ENCODE measurements around the gene GULP1. TPM values are rescaled to one million over a fixed set of nuclear protein-coding genes. Genes with fewer than 3 reads are reported as not detected.

Gene GULP1
- total and polyA plus RNA-seq, 9 donors: 15.0 to 32.8 (median 21.8) TPM

DNA sequence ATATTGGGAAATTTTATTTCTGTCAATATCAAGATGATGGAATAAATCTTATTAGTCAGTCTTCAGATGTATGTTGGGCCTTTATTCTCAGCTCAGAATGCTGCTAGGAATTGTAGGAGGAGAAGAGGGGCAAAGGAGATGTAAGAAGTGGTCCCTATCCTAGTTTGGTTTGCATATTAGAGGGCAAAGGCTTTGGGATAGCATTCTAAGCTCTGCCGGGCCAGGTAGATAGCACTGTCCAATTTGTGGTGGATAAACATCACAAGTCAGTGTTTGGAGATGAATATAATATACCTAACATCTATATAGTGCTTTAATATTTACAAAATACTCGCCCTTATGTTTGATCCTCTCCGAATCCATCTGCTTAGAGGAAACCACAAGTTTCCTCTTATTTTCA lies 149.2 kb downstream of the GULP1 start:
- H3K27me3 ChIP-seq (ENCODE audit: control insufficient read depth, insufficient read depth, low read length): no peaks in the 10 kb centered on the region
- no peak overlapping the region for H3K4me3 ChIP-seq (ENCODE audit: low read length)
- H3K9me3 ChIP-seq (replicated peaks; ENCODE audit: control insufficient read depth, low read depth, low read length): peaks cover 3% of the 10 kb centered on the region
- DNase-seq: no peak
- WGBS (ENCODE audit: insufficient coverage): no CpG with 5 or more reads among the region's 3 CpGs
- no peaks in the 10 kb centered on the region for H3K36me3 ChIP-seq (ENCODE audit: control insufficient read depth, insufficient read depth, low read length)
- no peaks in the 10 kb centered on the region for H3K4me1 ChIP-seq (ENCODE audit: control insufficient read depth, insufficient read depth, low read length)
- no peak overlapping the region for H3K27ac ChIP-seq (ENCODE audit: low read length)

DNA sequence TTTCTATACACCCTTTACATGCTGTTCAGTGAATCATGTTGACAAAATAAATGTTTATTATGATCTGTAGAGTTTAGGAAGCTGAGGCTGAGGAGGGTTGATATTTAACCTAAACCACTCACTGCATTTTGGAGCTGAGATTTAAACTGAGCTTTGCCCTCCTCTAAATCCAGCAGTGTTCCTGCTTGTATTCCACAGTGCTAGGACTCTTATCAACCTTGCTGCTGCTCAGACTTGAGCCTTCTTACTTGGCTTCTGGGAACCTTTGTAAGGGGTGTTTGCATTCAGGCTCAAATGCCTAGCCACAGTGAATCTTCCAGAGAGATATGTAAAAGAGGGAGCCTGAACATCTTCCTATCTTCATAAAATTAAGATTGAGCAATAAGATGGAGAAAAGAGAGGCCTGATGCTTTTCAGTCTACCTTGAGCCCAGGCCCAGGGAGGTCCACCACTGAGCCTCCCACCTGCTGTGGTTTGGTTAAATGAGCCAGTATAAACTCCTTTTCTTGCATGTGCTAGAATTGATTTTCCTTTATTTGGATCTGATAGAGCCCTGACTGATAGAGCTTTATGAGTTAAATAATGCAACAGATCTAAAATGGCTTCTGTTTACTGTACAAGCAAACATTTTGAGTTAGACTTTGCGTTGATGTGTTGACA lies 149.7 kb downstream of the GULP1 start:
- no peak overlapping the region for H3K27ac ChIP-seq (ENCODE audit: low read length)
- no peak for DNase-seq
- H3K27me3 ChIP-seq (ENCODE audit: control insufficient read depth, insufficient read depth, low read length): no peaks in the 10 kb centered on the region
- peaks cover 3% of the 10 kb centered on the region for H3K9me3 ChIP-seq (replicated peaks; ENCODE audit: control insufficient read depth, low read depth, low read length)
- WGBS (ENCODE audit: insufficient coverage): no CpG with 5 or more reads among the region's 1 CpG
- no peaks in the 10 kb centered on the region for H3K36me3 ChIP-seq (ENCODE audit: control insufficient read depth, insufficient read depth, low read length)
- H3K4me1 ChIP-seq (ENCODE audit: control insufficient read depth, insufficient read depth, low read length): no peaks in the 10 kb centered on the region
- H3K4me3 ChIP-seq (ENCODE audit: low read length): no peak overlapping the region

DNA sequence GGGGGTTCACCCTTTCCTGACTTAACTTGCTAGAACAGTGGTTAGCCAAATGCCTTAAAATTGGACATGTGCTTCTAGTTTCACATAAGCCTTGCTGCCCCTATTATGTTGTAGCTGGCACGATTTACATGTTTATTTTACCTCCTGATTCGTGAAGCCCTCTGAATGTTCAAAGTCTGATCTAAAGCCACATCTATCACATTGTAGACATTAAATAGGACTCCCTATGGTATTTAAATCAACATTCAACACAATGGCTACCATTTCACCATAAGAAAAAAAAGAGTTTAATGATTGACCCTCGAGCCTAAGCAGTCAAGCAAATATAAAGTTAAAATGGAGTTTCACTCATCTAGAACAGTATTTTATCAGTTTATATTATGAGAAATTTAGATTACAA lies 151.5 kb downstream of the GULP1 start:
- Histone ChIP-seq H3K9me3 (replicated peaks; ENCODE audit: control insufficient read depth, low read depth, low read length) (no peaks in the 10 kb centered on the region), H3K36me3 (ENCODE audit: control insufficient read depth, insufficient read depth, low read length) (no peaks in the 10 kb centered on the region), H3K27ac (ENCODE audit: low read length) (no peak overlapping the region), H3K27me3 (ENCODE audit: control insufficient read depth, insufficient read depth, low read length) (no peaks in the 10 kb centered on the region), H3K4me3 (ENCODE audit: low read length) (no peak overlapping the region), H3K4me1 (ENCODE audit: control insufficient read depth, insufficient read depth, low read length) (no peaks in the 10 kb centered on the region)
- no peak for DNase-seq
- no CpG with 5 or more reads among the region's 3 CpGs for WGBS (ENCODE audit: insufficient coverage)

DNA sequence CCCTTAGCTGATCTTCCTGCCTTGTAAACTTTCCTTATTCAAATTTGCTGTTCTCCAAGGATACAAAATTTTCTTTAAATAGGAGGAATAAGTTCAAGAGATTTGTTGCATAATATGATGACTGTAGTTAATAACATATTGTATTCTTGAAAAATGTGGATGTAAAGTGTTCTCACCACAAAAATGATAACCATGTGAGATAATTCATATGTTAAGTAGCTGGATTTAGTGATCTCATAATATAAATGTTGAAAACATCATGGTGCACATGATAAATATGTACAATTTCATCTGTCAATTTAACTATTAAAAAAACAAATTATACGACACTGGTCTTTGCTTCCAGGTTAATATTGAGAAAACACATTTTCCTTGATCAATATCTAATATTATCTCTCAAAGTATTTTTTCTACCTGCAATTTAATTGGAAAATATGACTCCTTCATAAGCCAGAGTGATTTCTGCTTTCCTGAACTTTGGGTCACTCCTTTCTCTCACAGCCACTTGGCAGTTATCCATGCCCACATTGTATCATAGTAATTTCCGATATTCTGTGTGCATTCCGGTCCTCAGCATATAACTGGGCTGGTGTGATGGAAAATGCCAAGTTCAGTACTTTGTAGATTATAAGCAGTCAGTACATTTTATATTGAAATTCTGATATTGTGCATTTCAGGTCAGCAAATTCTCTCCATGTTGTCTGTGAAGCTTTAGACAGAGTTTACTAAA lies 152.6 kb downstream of the GULP1 start:
- H3K36me3 ChIP-seq (ENCODE audit: control insufficient read depth, insufficient read depth, low read length): no peaks in the 10 kb centered on the region
- peaks cover 3% of the 10 kb centered on the region for H3K4me1 ChIP-seq (ENCODE audit: control insufficient read depth, insufficient read depth, low read length)
- no CpG with 5 or more reads among the region's 3 CpGs for WGBS (ENCODE audit: insufficient coverage)
- no peak overlapping the region for H3K27ac ChIP-seq (ENCODE audit: low read length)
- no peaks in the 10 kb centered on the region for H3K9me3 ChIP-seq (replicated peaks; ENCODE audit: control insufficient read depth, low read depth, low read length)
- no peak overlapping the region for H3K4me3 ChIP-seq (ENCODE audit: low read length)
- DNase-seq: no peak
- H3K27me3 ChIP-seq (ENCODE audit: control insufficient read depth, insufficient read depth, low read length): no peaks in the 10 kb centered on the region

DNA sequence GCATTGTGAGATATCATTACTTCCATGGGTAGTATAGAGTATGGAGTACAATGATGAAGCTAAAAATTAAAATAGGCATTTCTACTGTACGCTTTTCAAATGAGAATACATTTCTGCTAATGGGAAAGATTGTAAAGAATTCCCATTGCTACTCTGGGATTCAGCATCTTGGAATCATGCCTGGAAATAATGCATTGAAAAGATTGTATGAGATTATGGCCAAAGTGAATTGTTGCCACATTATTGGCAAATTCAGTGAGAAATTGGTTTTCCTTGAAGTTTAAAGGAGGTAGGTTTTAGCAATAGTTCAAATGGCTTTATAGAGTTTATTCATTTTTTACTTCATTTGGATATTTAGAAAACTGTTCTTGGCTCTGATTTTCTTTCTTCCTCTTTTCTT lies 157.9 kb downstream of the GULP1 start:
- Histone ChIP-seq H3K36me3 (ENCODE audit: control insufficient read depth, insufficient read depth, low read length) (no peaks in the 10 kb centered on the region), H3K4me1 (ENCODE audit: control insufficient read depth, insufficient read depth, low read length) (peaks cover 3% of the 10 kb centered on the region), H3K27ac (ENCODE audit: low read length) (no peak overlapping the region), H3K9me3 (replicated peaks; ENCODE audit: control insufficient read depth, low read depth, low read length) (peaks cover 5% of the 10 kb centered on the region), H3K27me3 (ENCODE audit: control insufficient read depth, insufficient read depth, low read length) (no peaks in the 10 kb centered on the region), H3K4me3 (ENCODE audit: low read length) (no peak overlapping the region)
- DNase-seq: peak; percentile 85
- WGBS (ENCODE audit: insufficient coverage): 29% methylated on average over 1 of the region's 1 CpG

DNA sequence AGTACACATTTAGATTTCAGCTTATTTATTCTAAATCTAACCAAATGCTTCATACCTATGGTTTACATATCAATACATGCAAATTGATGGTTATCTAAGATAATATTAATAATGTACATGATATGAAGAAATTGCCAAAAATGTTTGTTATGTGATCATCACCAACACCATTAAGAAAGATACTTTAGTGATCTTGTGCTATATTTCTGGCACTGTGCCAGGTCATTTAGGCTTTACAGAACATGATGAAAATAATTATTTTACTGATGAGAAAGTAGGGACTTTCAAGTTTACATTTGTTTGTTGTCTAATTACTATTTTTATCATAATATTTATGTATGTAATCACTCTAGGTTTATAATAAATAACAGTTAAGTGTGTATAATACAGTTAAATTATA lies 158.3 kb downstream of the GULP1 start:
- H3K4me3 ChIP-seq (ENCODE audit: low read length): no peak overlapping the region
- no peaks in the 10 kb centered on the region for H3K36me3 ChIP-seq (ENCODE audit: control insufficient read depth, insufficient read depth, low read length)
- peaks cover 3% of the 10 kb centered on the region for H3K4me1 ChIP-seq (ENCODE audit: control insufficient read depth, insufficient read depth, low read length)
- no peak overlapping the region for H3K27ac ChIP-seq (ENCODE audit: low read length)
- DNase-seq: peak; percentile 52
- peaks cover 5% of the 10 kb centered on the region for H3K9me3 ChIP-seq (replicated peaks; ENCODE audit: control insufficient read depth, low read depth, low read length)
- H3K27me3 ChIP-seq (ENCODE audit: control insufficient read depth, insufficient read depth, low read length): no peaks in the 10 kb centered on the region

DNA sequence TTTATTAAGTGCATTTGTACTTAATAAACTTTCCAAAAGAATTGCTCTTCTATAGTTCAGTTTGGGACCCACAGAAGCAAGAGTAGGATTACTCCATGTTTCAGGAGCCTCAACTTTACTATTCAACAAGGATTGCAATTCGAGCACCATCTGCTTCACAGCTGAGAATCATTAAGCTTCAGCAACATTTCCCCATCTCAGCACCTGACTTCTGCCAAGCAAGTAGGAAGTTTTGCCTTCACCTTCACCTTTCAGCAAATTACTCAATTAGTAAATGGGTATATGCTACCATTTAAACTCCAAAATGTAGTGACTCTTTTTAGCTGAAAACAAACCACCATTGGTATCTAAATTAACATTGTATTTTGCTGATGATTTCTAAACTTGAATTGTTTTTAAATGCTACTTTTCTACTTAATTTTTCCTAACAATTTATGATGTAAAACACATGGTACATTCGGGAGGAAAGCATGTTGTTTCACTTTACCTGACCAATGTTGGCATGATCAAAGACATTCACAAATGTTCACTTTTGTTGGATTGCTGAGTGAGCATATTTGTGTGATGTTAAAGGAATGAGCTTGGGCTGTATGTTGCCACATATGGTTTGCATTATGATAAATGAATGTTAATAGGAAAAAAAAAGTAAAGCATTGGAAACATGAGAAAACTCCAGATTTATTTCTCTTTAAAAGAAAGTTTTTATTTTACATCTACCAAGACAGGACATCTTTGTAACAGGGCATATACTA lies 159.2 kb downstream of the GULP1 start:
- H3K4me1 ChIP-seq (ENCODE audit: control insufficient read depth, insufficient read depth, low read length): peaks cover 3% of the 10 kb centered on the region
- WGBS (ENCODE audit: insufficient coverage): no CpG with 5 or more reads among the region's 2 CpGs
- no peak overlapping the region for H3K4me3 ChIP-seq (ENCODE audit: low read length)
- no peaks in the 10 kb centered on the region for H3K27me3 ChIP-seq (ENCODE audit: control insufficient read depth, insufficient read depth, low read length)
- no peaks in the 10 kb centered on the region for H3K36me3 ChIP-seq (ENCODE audit: control insufficient read depth, insufficient read depth, low read length)
- H3K27ac ChIP-seq (ENCODE audit: low read length): peak overlapping the region; percentile 35
- peak; percentile 91 for DNase-seq
- peaks cover 5% of the 10 kb centered on the region for H3K9me3 ChIP-seq (replicated peaks; ENCODE audit: control insufficient read depth, low read depth, low read length)

DNA sequence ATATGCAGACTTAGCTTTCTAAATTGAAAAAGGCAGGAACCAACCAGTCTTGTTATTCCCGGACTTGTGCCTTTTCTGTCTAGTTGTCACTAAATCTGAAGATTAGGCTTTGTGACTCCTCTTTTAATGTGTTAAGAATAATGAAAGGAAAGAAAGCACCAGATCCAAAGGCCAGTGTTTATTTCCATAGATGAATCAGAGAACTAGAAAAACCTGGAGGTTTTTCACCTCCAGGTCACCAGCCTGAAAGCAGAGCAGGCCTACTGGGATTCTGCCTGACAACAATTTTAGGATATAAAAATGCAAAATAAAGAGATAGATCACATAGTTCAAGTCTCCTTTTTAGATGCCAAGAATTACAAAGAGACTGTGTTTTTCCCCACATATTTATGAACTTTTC lies 160.4 kb downstream of the GULP1 start:
- no peak overlapping the region for H3K4me3 ChIP-seq (ENCODE audit: low read length)
- DNase-seq: peak; percentile 41
- H3K27me3 ChIP-seq (ENCODE audit: control insufficient read depth, insufficient read depth, low read length): no peaks in the 10 kb centered on the region
- peaks cover 5% of the 10 kb centered on the region for H3K9me3 ChIP-seq (replicated peaks; ENCODE audit: control insufficient read depth, low read depth, low read length)
- H3K36me3 ChIP-seq (ENCODE audit: control insufficient read depth, insufficient read depth, low read length): no peaks in the 10 kb centered on the region
- H3K27ac ChIP-seq (ENCODE audit: low read length): peak overlapping the region; percentile 17
- H3K4me1 ChIP-seq (ENCODE audit: control insufficient read depth, insufficient read depth, low read length): peaks cover 3% of the 10 kb centered on the region
- WGBS (ENCODE audit: insufficient coverage): no CpG with 5 or more reads among the region's 1 CpG

DNA sequence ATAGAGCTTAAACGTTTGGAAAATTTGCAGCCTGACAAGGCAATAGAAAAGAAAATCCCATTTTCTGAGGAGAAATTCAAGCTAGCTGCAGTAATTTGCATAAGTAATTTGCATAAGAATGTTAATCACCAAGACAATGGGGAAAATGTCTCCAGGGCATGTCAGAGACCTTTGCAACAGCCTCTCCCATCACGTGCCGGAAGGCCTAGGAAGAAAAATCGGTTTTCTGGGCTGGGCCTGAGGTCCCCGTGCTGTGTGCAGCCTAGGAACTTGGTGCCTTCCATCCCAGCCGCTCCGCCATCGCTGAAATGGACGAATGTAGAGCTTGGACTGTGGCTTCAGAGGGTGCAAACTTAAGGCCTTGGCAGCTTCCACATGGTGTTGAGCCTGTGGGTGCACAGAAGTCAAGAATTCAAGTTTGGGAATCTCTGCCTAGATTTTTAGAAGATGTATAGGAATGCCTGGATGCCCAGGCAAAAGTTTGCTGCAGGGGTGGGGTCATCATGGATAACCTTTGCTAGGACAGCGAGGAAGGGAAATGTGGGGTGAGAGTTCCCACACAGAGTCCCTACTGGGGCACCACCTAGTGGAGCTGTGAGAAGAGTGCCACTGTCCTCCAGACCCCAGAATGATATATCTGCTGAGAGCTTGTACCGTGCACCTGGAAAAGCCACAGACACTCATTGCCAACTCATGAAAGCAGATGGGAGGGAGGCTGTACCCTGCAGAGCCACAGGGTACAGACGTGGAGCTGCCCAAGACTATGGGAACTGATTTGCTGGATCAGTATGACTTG lies 164.6 kb downstream of the GULP1 start:
- no peaks in the 10 kb centered on the region for H3K27me3 ChIP-seq (ENCODE audit: control insufficient read depth, insufficient read depth, low read length)
- DNase-seq: no peak
- no peaks in the 10 kb centered on the region for H3K36me3 ChIP-seq (ENCODE audit: control insufficient read depth, insufficient read depth, low read length)
- no peak overlapping the region for H3K27ac ChIP-seq (ENCODE audit: low read length)
- H3K9me3 ChIP-seq (replicated peaks; ENCODE audit: control insufficient read depth, low read depth, low read length): peaks cover 5% of the 10 kb centered on the region
- no peak overlapping the region for H3K4me3 ChIP-seq (ENCODE audit: low read length)
- whole genome bisulfite sequencing (ENCODE audit: insufficient coverage): 97% methylated on average over 7 of the region's 12 CpGs
- no peaks in the 10 kb centered on the region for H3K4me1 ChIP-seq (ENCODE audit: control insufficient read depth, insufficient read depth, low read length)

DNA sequence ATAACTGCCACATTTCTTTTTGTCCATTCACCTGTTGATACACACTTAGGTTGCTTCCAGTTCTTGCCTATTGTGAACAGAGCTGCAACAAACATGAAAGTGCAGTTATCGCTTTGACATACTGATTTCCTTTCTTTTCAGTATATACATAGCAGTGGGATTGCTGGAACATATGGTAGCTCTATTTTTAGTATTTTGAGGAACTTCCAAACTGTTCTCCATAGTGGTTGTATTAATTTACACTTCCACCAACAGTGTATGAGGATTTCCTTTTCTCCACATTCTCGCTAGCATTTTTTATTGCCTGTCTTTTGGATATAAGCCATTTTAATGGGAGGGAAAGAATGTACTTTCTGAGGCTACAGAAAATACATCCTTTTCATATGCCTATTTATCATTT lies 167.4 kb downstream of the GULP1 start:
- no CpG with 5 or more reads among the region's 2 CpGs for WGBS (ENCODE audit: insufficient coverage)
- no peak overlapping the region for H3K27ac ChIP-seq (ENCODE audit: low read length)
- no peaks in the 10 kb centered on the region for H3K4me1 ChIP-seq (ENCODE audit: control insufficient read depth, insufficient read depth, low read length)
- no peak overlapping the region for H3K4me3 ChIP-seq (ENCODE audit: low read length)
- no peaks in the 10 kb centered on the region for H3K36me3 ChIP-seq (ENCODE audit: control insufficient read depth, insufficient read depth, low read length)
- H3K27me3 ChIP-seq (ENCODE audit: control insufficient read depth, insufficient read depth, low read length): no peaks in the 10 kb centered on the region
- DNase-seq: no peak
- H3K9me3 ChIP-seq (replicated peaks; ENCODE audit: control insufficient read depth, low read depth, low read length): peaks cover 3% of the 10 kb centered on the region

All from muscle of leg (tissue), 11 donors.